LNCAP (cell line): ENCODE results near the gene FAM83G.

Experiments used
- TF ChIP-seq, protein P1 (sequence below): fragments of 450-650 bp; IDR thresholded peaks from 2 replicates; pipeline ENCODE4 v1.5.1; 2017; ENCODE audit warnings: mild to moderate bottlenecking

Gene FAM83G

DNA sequence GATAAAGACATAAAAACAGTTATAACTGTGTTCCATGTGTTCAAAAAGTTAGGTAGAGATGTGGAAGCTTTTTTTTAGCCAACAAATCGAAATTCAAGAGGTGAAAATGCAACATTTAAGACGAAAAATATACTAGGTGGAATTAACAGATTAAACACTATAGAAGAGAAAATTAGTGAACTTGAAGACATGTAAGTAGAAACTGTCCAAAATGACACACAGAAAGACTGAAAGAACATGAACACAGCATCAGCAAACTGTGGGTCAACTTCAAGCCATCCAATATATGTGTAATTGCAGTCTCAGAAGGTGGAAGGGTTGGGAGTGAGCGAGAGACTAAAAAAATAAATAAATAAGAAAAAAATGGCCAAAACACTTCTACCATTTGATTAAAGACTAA is 9.3 kb downstream of the FAM83G start:
- TF ChIP-seq, protein P1, sequence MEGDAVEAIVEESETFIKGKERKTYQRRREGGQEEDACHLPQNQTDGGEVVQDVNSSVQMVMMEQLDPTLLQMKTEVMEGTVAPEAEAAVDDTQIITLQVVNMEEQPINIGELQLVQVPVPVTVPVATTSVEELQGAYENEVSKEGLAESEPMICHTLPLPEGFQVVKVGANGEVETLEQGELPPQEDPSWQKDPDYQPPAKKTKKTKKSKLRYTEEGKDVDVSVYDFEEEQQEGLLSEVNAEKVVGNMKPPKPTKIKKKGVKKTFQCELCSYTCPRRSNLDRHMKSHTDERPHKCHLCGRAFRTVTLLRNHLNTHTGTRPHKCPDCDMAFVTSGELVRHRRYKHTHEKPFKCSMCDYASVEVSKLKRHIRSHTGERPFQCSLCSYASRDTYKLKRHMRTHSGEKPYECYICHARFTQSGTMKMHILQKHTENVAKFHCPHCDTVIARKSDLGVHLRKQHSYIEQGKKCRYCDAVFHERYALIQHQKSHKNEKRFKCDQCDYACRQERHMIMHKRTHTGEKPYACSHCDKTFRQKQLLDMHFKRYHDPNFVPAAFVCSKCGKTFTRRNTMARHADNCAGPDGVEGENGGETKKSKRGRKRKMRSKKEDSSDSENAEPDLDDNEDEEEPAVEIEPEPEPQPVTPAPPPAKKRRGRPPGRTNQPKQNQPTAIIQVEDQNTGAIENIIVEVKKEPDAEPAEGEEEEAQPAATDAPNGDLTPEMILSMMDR, result no peak

DNA sequence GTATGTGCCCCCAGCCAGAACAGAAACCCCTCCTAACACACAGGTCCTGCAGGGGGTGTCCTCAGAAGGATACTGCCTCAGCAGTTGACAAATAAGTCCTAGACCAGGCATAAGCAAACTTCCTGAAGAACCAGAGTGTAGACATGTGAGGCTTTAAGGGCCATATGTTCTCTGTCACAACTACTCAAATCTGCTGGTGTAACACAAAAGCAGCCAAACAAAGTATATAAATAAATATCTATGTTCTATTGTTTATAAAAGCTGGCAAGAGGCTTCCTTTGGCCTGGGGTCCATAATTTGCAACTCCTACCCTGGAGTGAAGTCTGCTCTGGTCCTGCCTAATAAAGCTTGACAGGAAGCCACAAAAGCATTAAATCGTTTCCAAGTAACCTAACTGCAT is 9.9 kb downstream of the FAM83G start:
- TF ChIP-seq, protein P1, result no peak

DNA sequence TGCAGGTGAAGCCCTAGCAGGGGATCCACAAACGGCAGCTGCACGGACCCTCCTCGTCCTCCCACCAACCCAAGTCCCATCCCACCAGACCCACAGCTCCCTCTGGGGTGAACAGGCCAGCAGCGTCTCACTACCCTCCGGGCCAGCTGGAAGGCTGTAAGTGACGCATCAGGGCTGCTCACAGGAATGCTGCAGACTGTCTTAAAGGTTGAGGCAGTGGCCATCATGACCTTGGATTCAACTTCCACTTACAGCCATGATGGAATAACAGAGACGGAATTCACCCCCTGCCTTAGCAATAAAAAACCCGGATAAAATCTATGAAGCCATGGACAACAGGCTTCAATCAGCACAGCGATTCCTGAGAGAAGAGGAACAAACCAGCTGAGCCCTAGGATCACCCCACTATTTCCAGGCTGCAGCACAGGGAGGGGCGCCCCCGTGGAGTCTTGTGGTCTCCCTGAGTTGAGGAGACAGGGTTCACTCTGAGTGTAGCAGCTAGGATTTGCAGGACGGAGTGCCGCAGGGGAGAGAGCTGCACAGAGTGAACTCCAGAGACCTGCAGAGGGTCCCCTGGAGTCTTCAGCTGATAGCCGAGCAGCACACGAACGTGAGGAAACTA is 10.5 kb downstream of the FAM83G start:
- TF ChIP-seq, protein P1, result no peak

DNA sequence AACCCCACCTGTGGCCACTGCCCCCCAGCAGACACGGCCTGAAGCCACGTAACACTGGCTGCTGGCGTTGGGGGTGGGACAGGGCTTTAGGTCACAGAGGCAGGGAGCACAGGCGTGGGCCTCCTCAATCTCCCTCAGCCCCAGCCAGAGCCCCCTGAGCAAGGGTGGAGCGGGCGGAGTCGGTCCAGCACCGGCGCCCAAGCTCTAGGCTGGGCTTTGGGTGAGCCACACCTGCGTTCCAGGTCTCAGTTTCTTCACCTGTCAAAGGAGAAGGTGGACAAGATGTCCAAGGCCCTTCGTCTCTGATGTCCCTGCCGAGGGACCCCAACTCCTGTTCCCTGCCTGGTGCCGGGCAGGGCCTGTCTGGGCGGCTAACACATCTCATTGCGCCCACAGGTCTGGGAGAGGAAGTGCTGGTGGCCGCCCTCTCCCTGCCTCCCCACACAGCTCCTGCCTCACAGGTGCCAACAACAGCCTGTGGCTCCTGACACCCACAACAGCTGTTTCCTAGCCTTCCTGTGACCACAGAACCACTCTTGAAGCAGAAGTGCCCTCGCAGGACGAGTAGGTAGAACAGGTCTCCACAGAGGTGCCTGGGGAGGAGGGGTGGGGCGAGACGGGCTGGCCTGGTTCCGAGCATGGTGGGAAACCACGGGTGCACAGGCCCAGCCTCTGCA is 12.0 kb downstream of the FAM83G start:
- TF ChIP-seq, protein P1, result no peak

DNA sequence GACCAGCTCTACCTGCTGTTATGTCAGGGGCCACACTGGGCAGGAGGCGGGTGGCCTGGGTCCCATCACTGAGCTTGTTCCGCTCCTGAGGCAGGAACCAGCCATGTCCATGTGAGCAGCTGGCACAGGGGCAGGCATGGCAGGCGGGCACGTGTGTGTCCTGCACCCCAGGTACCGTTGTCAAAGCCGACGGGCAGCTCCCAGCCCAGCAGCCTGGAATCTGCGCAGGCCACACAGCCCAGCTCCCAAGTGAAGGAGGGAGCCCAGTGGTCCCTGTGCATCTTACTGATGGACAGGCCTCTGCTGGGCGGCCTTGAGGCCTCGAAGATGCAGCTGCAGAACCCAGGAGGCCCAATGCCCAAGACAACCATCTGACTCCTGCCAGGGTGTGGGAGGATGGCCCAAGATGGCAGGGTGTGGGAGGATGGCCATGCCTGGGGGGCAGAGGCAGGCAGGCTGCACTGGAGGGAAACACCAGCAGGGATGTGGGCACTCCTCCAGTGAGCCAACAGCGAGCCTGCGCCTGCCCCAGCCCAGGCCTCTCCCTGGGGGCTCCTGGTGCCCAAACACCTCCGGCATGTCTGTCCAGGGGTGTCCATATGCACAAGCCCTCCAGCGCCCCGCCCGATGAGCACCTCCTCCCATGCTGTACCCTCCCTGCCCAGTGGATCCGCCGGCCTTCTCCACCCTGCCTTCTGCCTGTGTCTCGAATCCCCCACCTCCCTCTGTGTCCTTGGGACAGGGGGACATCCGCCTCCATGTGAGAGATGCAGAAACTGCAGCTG is 12.8 kb downstream of the FAM83G start:
- TF ChIP-seq, protein P1, result no peak

DNA sequence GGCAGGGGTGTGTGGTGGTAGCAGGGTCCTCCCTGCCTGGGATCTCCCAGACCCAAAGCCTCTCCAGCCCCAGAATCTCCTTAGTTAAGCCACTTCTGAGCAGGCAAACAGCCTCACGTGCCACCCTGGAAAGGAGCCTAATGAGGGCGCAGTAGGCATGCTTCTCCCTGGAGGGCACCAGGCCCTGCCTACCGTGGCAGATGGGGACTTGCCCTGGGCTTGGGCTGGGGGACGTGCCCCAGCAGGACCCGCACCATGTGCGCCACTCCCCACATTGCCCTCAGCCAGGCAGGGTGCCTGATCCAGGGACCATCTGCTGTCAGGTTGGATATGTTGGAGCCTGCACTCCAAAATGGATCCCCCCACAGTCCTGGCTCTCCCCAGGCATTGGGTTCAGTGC is 14.2 kb downstream of the FAM83G start:
- TF ChIP-seq, protein P1, result no peak

DNA sequence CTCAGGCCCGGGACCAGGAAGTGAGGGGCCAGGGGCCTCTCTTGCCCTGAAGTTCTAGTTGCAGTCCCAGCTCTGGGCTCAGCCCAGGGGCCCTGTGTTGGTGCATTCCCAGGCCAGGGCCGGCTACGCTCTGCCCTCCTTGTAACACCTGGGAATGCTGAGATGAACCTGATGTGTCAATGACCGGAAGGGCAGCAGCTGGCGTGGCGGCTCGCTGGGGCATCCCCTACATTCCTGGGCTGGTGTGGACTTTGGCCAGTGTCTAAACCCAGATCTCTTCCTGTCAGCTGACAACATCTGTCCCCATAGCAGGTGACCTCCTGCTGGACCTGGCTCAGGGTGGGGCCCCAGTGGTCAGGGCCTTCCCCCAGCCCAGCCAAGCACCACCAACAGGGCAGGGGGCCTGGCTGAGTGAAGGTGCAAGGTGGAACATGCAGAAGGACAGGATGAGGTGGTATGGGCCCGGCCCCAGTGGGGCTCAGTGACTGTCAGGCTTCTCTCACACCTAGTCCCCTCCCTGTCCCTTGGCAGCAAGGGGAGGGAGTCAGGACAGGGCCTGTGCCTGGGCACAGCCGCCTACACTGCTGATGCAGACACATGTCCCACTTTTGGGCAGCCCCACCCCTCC is 15.9 kb downstream of the FAM83G start:
- TF ChIP-seq, protein P1, result no peak
